ENCODE measurements around the gene CAMK1D. TPM values are rescaled to one million over a fixed set of nuclear protein-coding genes. Genes with fewer than 3 reads are reported as not detected.

CAMK1D gene
- total RNA-seq, 2 experiments from 2014 or later = 19.0 to 25.6 TPM

- Histone ChIP-seq H3K79me2 (ENCODE audit: insufficient read depth, low read depth, low read length) (no peaks in the 10 kb centered on the region), H3K4me3 (ENCODE audit: low read depth, low read length, poor library complexity, severe bottlenecking) (no peak overlapping the region), H3K9me3 (ENCODE audit: low read length) (no peaks in the 10 kb centered on the region), H3K4me1 (ENCODE audit: insufficient read depth, low read length, poor library complexity, severe bottlenecking) (no peaks in the 10 kb centered on the region), H3K4me2 (ENCODE audit: low read length) (no peak overlapping the region), H4K20me1 (ENCODE audit: insufficient read depth, low read length) (no peaks in the 10 kb centered on the region), H3K36me3 (ENCODE audit: insufficient read depth, low read length) (no peaks in the 10 kb centered on the region; the same call in 1 of the 2 replicates), H3K27ac (ENCODE audit: low read depth, low read length, poor library complexity, severe bottlenecking) (no peak overlapping the region), H3K9me2 (ENCODE audit: insufficient read depth, low read length) (no peaks in the 10 kb centered on the region), H2AFZ (ENCODE audit: low read length) (no peak overlapping the region)
- TF ChIP-seq CTCF (conservative IDR thresholded peaks at IDR 0.05; ENCODE audit: low read length) = no peak
- no peak for TF ChIP-seq EZH2phosphoT487 (IDR thresholded peaks at IDR 0.05; ENCODE audit: borderline replicate concordance, low read depth, low read length)
- BruUV-seq (replicated peaks) = no TSS peak
- intact Hi-C loops (cut with micrococcal nuclease; ENCODE audit: unreplicated experiment) = no loop called here
- ChIA-PET POLR2A (no interaction called here), CTCF (ENCODE audit: unreplicated experiment) (no interaction called here)
- no peak for DNase-seq (ENCODE audit: low spot score)
Observed at GRCh38 chr10:12791728-12792127, 442.4 kb downstream of the CAMK1D start.

GRCh38 chr10:12792889-12793556, 443.7 kb downstream of the CAMK1D start:
- BruUV-seq (replicated peaks) = no TSS peak
- Histone ChIP-seq H3K36me3 (ENCODE audit: insufficient read depth, low read length) (no peaks in the 10 kb centered on the region; the same call in 1 of the 2 replicates), H3K27ac (ENCODE audit: low read depth, low read length, poor library complexity, severe bottlenecking) (no peak overlapping the region), H3K79me2 (ENCODE audit: insufficient read depth, low read depth, low read length) (no peaks in the 10 kb centered on the region), H2AFZ (ENCODE audit: low read length) (no peak overlapping the region), H4K20me1 (ENCODE audit: insufficient read depth, low read length) (no peaks in the 10 kb centered on the region), H3K4me3 (ENCODE audit: low read depth, low read length, poor library complexity, severe bottlenecking) (no peak overlapping the region), H3K4me2 (ENCODE audit: low read length) (no peak overlapping the region), H3K9me3 (ENCODE audit: low read length) (no peaks in the 10 kb centered on the region), H3K4me1 (ENCODE audit: insufficient read depth, low read length, poor library complexity, severe bottlenecking) (no peaks in the 10 kb centered on the region), H3K9me2 (ENCODE audit: insufficient read depth, low read length) (no peaks in the 10 kb centered on the region)
- POLR2A ChIA-PET = no interaction called here
- no peak for DNase-seq (ENCODE audit: low spot score)
- CTCF ChIA-PET (ENCODE audit: unreplicated experiment) = no interaction called here
- intact Hi-C loops (cut with micrococcal nuclease; ENCODE audit: unreplicated experiment) = no loop called here
- no peak for TF ChIP-seq EZH2phosphoT487 (IDR thresholded peaks at IDR 0.05; ENCODE audit: borderline replicate concordance, low read depth, low read length)
- no peak for TF ChIP-seq CTCF (conservative IDR thresholded peaks at IDR 0.05; ENCODE audit: low read length)

- no peaks in the 10 kb centered on the region for H4K20me1 ChIP-seq (ENCODE audit: insufficient read depth, low read length)
- no peaks in the 10 kb centered on the region for H3K9me2 ChIP-seq (ENCODE audit: insufficient read depth, low read length)
- H3K4me2 ChIP-seq (ENCODE audit: low read length) = no peak overlapping the region
- H3K27ac ChIP-seq (ENCODE audit: low read depth, low read length, poor library complexity, severe bottlenecking) = no peak overlapping the region
- ChIA-PET POLR2A (no interaction called here), CTCF (ENCODE audit: unreplicated experiment) (no interaction called here)
- H3K4me3 ChIP-seq (ENCODE audit: low read depth, low read length, poor library complexity, severe bottlenecking) = no peak overlapping the region
- intact Hi-C loops (cut with micrococcal nuclease; ENCODE audit: unreplicated experiment) = no loop called here
- TF ChIP-seq EZH2phosphoT487 (IDR thresholded peaks at IDR 0.05; ENCODE audit: borderline replicate concordance, low read depth, low read length) (no peak), CTCF (conservative IDR thresholded peaks at IDR 0.05; ENCODE audit: low read length) (no peak)
- no peaks in the 10 kb centered on the region for H3K79me2 ChIP-seq (ENCODE audit: insufficient read depth, low read depth, low read length)
- H3K4me1 ChIP-seq (ENCODE audit: insufficient read depth, low read length, poor library complexity, severe bottlenecking) = no peaks in the 10 kb centered on the region
- H2AFZ ChIP-seq (ENCODE audit: low read length) = no peak overlapping the region
- BruUV-seq (replicated peaks) = no TSS peak
- no peak for DNase-seq (ENCODE audit: low spot score)
- H3K9me3 ChIP-seq (ENCODE audit: low read length) = no peaks in the 10 kb centered on the region
- no peaks in the 10 kb centered on the region; the same call in 1 of the 2 replicates for H3K36me3 ChIP-seq (ENCODE audit: insufficient read depth, low read length)
Observed at GRCh38 chr10:12795315-12796110, 446.2 kb downstream of the CAMK1D start.

All from OCI-LY7 (cell line).